Inflammatory macrophage (primary cell): ENCODE data around the gene C9.
A peak's percentile ranks its signal among the peaks of the same experiment; 100 is the strongest.
"Not testable (repeated sequence)": the region's sequence is repeated elsewhere in the genome, so short reads cannot be mapped to it uniquely, and the experiment has no call there.

ENCODE experiments used
- DNase-seq, 2 donors: peaks; one replicate each; pipeline ENCODE4 v3.0.0-alpha.2; 2020 to 2022

C9 gene

DNA sequence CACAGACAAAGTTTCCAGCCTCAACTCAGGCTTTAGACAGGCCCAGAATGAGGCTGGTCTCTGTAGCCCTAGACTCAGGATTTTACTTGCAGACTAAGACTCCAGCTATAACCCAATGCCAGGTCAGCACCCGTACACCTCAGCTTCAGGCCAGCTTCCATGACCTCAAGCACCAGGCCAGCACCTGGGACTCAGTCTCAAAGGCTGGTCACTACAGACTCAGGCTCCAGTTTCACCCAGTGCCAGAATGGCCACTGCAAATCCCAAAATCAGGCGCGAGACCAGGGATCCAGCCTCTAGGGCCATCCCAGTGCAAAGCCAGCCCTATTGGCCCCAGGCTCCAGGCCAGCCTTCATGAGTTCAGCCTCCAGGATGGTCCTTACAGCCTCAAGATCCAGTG is 44.9 kb downstream of the C9 start:
- DNase-seq, result no peak

DNA sequence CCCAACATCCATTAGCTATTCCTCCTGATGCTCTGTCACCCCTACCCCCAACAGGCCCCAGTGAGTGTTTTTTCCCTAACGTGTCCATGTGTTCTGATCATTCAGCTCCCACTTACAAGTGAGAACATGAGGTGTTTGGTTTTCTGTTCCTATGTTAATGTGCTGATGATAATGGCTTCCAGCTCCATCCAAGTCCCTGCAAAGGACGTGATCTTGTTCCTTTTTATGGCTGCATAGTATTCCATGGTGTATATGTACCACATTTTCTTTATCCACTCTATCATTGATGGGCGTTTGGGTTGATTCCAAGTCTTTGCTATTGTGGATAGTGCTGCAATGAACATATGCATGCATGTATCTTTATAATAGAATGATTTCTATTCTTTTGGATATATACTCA is 47.8 kb downstream of the C9 start:
- not testable (repeated sequence) for DNase-seq

DNA sequence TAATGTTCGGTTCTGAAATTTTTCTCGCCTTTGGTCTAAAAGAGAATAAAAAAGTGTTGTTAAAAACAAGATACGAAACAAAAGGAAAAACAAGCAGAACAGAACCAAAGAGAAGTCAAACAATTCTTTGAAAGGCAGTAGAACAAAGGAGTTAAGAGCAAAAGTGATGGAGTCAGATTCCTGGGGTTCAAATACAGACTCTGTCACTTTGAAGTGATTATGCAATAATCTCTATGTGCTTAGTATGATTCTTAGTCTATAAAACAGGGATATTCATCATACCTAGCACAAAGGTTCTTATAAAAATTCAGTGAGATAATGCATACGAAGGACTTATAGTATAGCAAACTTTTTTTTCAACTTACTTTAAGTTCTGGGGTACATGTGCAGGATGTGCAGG is 48.3 kb downstream of the C9 start:
- no peak for DNase-seq

DNA sequence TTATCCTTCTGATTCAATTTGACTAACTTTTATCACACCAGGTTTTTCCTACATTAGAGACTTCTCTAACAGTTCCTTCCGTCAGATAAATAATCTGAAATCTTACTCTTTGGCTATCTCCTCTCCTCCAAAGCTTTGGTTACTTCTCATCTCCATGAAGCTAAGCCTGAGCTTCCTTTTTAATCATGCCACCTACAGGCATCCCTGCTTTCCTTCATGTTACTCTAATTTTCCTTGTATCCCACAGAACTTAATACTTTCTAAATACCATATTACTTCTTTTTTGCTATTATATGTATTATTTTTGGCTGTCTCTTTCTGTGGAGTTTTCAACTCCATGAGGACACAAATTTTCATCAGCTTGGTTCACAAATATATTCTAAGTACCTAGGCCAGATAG is 49.7 kb downstream of the C9 start:
- DNase-seq, result no peak

DNA sequence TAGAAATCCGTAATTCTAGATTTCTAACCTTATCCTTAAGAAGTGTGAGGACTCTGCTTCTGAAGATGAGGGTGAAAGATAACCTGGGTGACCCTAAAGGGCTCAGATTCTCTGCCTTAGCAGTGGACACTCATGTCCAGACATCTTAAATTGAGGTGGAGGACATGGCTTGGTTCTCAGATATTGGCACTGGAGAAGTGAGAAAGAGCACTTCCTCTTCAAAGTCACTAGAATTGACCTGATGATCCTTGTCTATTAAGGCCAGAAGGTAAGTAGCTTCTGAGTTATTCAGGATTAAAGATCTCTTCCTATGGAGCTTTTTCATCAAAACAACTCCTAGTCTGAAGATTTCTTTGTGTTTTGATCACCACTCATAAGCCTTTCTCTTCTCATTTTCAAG is 54.8 kb downstream of the C9 start:
- no peak for DNase-seq

DNA sequence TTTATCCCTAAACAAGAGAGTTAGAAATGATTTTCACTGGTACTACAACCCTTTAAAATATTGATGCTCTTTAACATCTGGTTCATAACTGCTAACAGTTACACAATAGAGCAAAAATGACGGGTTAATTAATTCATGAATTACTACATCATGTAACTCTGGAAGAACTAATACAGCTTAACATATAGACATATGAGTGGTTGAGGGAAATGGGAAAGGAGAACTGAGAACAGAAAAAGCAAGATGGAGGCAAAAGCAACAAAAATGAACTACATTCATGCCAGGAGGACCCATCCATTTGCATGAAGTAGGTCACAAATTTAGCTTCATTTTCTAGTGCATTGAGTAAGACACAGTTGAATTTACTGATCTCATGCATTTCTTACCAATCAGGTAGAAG is 61.8 kb downstream of the C9 start:
- DNase-seq, result peak; percentile 36 to 62

DNA sequence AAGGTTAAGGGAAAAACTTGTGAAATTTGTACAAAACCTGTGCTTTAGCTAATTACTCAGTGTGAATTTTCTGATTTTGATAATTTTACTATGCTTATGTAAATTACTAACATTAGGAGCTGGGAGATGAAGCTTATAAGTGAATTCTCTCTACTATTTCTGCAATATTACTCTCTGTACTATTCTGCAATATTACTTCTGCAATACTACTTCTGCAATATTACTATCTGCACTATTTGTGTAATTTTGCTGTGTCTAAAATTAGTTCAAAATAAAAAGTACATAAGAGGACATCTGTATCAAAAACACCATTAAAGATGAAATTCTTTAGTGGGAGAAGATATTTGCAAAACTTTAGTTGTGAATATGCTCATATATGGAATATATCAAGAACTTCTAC is 62.9 kb downstream of the C9 start:
- DNase-seq, result peak in 1 of 2 donors; percentile 82

DNA sequence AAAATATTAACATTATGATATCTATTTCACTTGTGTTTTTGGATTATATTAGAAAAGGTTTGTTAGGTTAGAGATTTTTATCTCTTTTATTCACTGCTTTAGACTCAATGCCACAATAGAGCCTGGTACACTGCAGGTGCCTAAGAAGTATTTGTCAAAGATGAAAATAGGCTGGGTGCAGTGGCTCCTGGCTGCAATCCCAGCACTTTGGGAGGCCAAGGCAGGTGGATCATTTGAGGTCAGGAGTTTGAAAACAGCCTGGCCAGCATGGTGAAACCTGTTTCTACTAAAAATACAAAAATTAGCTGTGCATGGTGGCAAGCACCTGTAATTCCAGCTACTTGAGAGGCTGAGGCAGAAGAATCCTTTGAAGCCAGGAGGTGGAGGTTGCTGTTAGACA is 64.3 kb downstream of the C9 start:
- no peak for DNase-seq

DNA sequence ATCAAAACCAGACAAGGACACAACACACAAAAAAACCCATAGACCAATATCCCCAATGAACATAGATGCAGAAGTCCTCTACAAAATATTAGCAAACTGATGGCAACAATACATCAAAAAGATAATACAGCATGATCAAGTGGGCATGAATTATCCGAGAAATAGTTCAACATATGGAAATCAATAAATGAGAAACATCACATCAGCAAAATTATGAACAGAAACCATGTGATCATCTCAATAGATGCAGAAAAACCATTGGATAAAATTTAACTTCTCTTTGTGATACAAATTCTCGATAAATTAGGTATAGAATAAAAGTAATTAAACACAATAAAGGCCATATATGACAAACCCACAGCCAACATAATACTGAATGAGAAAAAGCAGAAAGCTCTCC is 69.6 kb downstream of the C9 start:
- no peak for DNase-seq

DNA sequence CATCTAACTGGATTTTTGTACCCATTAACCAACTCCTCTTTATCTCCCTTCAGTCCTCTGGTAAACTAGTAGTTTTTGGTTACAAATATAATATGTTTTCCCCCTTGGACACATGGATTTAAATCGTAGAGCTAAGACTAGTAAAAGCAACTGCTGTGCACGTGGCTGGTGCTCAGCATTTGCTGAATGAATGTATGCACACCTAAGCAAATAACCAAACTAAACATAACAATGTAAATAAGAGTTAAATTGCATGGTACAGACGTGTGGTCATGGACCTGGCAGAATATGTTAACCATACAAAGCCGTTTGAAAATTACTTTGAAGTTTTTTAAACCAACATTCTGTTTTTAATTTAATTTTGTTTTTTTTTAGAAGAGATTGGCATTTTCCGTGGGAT is 79.7 kb downstream of the C9 start:
- no peak for DNase-seq

DNA sequence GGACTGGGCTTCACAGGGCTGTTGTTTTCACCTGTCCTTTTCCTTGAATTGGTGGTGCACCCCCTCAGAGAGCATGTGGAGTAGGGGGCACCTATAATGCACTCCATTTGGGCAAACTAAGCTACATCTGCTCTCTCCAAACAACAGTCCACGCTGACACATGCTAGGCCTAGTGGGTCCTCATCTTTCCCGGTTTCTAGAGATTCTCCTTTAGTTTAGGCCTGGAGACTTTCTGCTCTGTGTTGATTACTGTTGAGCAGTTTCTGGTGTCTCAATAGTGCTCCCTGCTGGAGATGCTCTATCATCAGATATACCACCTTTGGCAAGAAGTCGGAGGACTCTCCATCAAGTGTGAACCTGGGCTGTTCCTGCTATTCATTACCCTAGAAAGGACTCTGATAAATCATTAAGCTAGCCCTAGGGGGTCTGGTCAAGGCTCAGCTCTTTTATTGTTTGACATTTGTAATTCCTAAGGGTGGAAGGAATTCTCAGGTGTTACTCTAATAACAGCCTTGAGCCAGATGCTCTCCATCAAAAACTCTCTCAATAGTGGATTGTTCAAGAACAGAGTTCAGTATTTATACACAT is 81.0 kb downstream of the C9 start:
- peak; percentile 78 to 86 for DNase-seq

DNA sequence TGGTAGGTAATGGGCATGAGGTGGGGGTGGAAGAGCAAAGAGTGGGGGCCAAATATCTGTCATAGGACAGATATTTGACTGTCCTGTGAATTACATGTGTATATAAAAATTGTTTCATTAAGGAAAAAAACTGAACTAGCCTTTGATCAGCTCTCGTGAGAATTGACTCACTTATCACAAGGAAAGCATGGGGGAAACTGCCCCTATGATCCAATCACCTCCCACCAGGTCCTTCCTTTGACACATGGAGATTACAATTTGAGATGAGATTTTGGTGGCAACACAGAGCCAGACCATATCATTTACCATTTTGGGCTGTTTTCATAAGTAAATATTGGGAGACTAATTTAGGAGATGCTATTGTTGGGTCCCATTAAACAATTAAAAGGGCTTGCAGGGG is 81.7 kb downstream of the C9 start:
- peak; percentile 56 to 67 for DNase-seq

DNA sequence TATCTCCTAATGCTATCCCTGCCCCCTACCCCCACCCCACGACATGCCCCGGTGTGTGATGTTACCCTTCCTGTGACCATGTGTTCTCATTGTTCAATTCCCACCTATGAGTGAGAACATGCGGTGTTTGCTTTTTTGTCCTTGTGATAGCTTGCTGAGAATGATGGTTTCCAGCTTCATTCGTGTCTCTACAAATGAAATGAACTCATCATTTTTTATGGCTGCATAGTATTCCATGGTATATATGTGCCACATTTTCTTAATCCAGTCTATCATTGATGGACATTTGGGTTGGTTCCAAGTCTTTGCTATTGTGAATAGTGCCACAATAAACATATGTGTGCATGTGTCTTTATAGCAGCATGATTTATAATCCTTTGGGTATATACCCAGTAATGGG is 88.4 kb downstream of the C9 start:
- DNase-seq, result not testable (repeated sequence)

DNA sequence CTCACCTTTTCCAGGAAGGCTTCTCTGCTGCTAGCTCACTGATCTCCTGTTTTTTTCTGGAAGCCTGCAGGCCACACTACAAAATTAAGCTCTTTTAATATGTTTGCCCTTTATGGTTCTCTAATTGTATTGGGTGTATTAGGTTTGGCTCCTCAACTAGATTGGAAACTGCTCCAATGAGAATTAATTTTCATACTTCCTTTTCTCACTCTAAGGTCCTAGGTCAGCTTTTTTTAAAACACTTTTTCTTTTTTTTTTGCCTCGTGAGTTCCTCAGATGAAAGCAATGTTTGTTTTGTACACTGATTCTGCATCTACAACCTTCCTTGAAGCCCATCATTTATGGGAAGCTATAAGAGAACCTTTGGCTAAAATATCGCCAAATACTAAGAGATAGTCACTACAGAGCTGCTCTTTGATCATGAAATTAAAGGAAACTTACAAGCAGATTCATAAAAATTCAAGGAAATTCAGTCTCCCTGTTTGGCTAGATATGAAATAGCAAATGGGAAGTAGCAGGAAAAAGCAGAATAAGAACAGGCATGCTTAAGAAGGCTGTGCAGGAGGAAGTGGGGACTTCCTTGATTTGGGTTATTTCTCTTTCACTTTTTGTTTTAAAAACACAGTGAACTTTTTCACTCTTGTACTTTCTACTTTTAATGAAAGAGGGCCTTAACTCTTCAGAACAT is 89.8 kb downstream of the C9 start:
- peak; percentile 60 to 82 for DNase-seq

DNA sequence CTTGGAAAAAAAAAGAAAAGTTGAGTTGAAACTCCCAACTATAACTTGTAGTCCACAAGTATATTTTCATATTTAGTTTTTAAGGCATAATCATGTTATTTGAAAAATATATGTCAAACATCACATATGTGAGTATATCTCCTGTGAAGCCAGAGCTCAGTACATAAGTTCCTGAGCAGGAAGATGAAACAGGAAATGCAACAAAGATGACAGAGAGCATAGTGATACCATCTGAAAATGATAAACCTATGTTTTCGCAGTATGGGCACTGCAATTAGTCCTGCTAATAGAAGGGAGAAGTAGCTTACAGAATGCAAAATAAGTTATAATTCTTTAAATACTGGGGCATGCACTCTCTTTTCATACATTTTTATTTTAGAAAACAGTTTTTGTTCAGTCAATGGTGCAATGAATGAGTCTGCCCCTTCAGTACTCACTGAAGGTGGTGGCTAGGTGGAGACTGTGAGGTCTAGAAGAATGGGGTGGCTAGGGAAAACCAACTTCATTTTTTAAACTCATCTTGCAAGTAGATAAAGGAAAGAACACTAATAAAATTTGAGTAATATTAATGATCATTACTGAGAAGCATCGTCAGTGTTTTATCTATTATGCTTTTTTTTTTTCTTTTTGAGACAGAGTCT is 90.9 kb downstream of the C9 start:
- DNase-seq, result peak; percentile 34 to 51

DNA sequence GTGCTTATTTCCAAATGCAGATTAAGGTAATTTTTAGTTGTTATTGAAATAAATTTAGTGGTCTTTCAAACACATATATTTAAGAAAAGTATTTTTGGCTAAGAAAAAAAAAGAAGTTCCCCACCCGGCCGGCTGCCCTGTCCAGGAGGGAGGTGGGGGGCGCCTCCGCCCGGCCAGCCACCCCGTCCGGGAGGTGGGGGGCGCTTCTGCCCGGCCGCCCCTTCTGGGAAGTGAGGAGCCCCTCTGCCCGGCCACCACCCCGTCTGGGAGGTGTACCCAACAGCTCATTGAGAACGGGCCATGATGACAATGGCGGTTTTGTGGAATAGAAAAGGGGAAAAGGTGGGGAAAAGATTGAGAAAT is 91.4 kb downstream of the C9 start:
- not testable (repeated sequence) for DNase-seq

DNA sequence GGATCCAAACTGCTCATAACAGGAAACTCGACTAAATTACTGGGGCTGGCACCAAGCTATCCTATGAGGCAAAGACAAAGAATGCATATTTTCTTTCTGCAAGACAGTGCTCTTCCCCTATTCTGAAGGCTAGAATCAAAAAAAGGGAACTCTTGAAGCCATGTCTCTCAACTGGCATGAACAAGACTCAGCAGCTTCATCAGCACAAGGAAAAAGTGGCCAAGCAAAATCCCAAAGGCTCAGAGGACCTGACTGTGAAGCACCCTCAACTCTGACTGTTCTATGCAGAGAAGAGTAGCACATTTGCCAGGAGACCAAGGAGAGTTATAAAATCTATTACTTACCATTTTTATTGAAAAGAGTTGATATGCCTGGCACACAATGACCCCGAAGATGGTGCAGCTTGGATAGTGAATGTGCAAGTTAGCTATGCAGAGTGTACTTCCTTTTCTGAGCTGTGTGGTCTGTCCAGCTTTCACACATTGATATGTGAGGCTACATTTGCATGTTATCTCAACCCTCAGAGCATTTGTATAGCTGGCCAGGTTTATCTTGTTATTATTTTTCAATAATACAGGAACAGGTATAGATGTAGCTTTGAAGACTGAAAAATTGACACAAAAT is 94.0 kb downstream of the C9 start:
- peak; percentile 76 to 90 for DNase-seq

DNA sequence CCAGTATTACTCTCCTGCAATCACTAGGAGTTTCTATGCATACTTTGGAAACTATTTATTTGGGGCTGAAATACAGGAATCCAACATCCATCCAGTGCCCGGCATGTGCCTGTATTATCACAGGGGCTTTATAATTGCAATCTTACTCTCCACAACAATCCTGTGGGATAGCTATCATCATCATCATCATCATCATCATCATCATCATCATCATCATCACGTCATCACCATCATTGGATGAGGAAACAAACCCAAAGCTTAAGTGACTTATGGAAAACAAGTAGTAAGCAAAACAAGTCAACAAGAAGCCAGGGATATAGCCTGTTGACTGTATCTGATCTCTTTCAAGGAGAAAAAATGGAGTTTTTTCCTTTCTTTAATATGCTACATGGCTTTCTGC is 97.1 kb downstream of the C9 start:
- no peak for DNase-seq

DNA sequence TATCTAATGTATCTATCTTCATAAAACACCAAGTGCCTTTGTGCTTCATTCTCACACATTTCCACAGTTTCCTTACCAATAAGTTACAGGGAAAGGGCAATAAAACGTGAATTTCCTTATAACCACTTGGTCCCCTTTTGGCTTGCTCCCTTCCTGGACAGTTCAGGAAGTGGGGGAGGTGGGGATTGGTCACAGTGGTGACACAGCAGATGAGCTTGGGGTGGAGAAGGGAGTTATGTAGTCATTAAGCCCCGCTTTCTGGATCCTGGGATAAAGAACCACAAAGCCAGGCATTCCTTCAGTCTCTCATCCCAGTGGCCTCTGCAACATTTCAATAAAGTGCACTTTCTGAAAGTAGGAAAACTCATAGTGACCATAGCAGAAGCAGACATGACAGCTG is 97.9 kb downstream of the C9 start:
- DNase-seq, result peak; percentile 39 to 63

DNA sequence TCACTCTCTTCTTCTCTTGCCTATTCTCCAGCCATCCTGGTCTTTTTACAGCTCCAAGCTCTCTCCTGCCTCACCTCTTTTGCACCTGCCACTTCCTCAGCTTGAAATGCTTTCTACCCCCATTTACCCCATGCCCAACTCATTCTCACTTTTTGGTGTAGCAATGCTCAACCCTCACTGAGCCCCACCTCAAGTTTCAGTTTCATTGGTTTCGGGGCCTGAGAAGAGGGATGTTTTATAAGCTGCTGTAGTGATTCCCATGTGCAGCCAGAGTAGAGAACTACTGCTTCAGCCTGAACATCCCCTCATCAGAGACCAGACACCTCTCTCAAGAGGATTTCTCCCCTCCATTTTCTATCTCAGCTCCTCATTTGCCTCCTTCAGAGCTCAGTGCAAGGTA is 99.8 kb downstream of the C9 start:
- no peak for DNase-seq

DNA sequence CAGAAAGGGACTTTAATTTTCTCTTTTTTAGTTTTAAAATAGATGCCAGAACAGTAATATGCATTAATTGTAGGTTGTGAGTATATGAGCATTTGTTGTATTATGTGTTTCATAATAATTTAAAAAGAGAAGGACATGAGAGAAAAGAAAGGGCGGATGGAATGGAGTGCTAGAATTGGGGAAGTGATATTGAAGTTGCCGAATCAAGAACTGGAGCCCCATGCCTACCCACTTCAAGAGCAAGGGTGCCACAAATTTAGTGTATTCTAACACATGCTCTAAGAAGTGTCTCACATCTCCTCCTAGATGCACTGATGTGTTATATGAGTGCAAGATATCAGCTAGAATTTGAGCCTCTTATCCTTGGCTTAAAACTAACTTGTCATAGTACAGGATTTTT is 101.3 kb downstream of the C9 start:
- peak; percentile 69 to 83 for DNase-seq

DNA sequence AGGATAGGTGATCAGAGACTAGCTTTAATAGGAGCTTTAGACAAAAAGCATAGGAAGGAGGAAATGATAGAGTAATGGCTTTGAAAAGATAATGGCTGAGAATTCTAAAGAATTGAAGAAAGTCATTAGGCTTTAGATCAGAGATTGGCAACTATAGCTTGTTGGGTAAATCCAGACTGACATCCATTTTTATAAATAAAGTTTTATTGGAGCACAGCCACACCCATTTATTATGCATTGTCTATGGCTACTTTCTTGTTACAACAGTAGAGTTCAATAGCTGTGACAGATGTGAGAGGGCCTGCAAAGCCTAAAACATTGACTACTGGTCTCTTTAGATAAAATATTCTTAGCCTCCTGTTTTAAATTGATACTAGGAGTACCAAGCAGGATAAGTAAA is 104.2 kb downstream of the C9 start:
- no peak for DNase-seq

DNA sequence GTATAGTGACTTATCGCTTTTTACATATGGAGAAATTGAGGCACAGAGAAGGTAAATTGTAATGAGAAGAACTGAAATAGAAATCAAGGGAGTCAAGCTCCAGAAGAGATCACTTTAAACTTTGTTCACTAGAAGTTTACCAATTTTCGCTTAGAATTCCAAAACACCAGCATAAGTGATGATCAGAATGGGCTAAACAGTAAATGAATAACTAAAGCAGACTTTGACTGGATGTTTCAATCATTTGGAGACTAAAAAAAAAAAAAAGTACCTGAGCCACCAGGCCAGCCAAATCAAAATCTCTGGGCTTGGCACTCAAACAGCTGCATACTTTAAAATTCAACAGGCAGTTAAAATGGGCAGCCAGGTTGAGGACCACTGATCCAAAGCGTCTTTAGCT is 106.7 kb downstream of the C9 start:
- no peak for DNase-seq
